AML-193 (cell line): Measurements from ENCODE around the gene PTPRD.

Experiments used
- DNase-seq, 2 experiments: peaks; one replicate each; lab custom pipeline; 2025; lab: John Stamatoyannopoulos, UW

The PTPRD gene

GRCh38 chr9:8684978-8685708 is 1927.7 kb downstream of the PTPRD start:
- no peak for DNase-seq

- no peak for DNase-seq
Measured at GRCh38 chr9:8683496-8683895, 1929.3 kb downstream of the PTPRD start.

- DNase-seq: no peak
Measured at GRCh38 chr9:8680658-8681057, 1932.1 kb downstream of the PTPRD start.

- DNase-seq: no peak
Measured at GRCh38 chr9:8680157-8680556, 1932.6 kb downstream of the PTPRD start.

GRCh38 chr9:8679371-8679822 is 1933.4 kb downstream of the PTPRD start:
- DNase-seq: no peak

- no peak for DNase-seq
Measured at GRCh38 chr9:8677741-8678140, 1935.1 kb downstream of the PTPRD start.

- DNase-seq: no peak
Measured at GRCh38 chr9:8674536-8674935, 1938.3 kb downstream of the PTPRD start.

- DNase-seq: no peak
Measured at GRCh38 chr9:8673830-8674229, 1939.0 kb downstream of the PTPRD start.

- DNase-seq: no peak
Measured at GRCh38 chr9:8670751-8671150, 1942.1 kb downstream of the PTPRD start.

- no peak for DNase-seq
Measured at GRCh38 chr9:8668751-8669150, 1944.1 kb downstream of the PTPRD start.

GRCh38 chr9:8668231-8668630 is 1944.6 kb downstream of the PTPRD start:
- no peak for DNase-seq

- no peak for DNase-seq
Measured at GRCh38 chr9:8666060-8666459, 1946.7 kb downstream of the PTPRD start.

- DNase-seq: peak; percentile 47 to 61
Measured at GRCh38 chr9:8660383-8660782, 1952.4 kb downstream of the PTPRD start.

- DNase-seq: no peak
Measured at GRCh38 chr9:8659108-8659507, 1953.7 kb downstream of the PTPRD start.

GRCh38 chr9:8655071-8655470 is 1957.7 kb downstream of the PTPRD start:
- DNase-seq: no peak

- peak in 1 of 2 experiments; percentile 11 for DNase-seq
Measured at GRCh38 chr9:8653855-8654254, 1958.9 kb downstream of the PTPRD start.

GRCh38 chr9:8653111-8653510 is 1959.7 kb downstream of the PTPRD start:
- no peak for DNase-seq

GRCh38 chr9:8652255-8652654 is 1960.5 kb downstream of the PTPRD start:
- DNase-seq: no peak

GRCh38 chr9:8651846-8652215 is 1961.0 kb downstream of the PTPRD start:
- DNase-seq: no peak

GRCh38 chr9:8651070-8651845 is 1961.5 kb downstream of the PTPRD start:
- no peak for DNase-seq

- no peak for DNase-seq
Measured at GRCh38 chr9:8649807-8650206, 1963.0 kb downstream of the PTPRD start.

GRCh38 chr9:8649160-8649559 is 1963.6 kb downstream of the PTPRD start:
- DNase-seq: no peak

GRCh38 chr9:8648271-8648845 is 1964.4 kb downstream of the PTPRD start:
- DNase-seq: no peak
